Inferior parietal cortex (tissue), 1 donor: ENCODE measurements around the gene KCNJ5.

Source experiments
- DNase-seq: peaks from one replicate; pipeline ENCODE4 v3.0.0-alpha.2; 2016; ENCODE audit errors: extremely low spot score

KCNJ5 gene

DNA sequence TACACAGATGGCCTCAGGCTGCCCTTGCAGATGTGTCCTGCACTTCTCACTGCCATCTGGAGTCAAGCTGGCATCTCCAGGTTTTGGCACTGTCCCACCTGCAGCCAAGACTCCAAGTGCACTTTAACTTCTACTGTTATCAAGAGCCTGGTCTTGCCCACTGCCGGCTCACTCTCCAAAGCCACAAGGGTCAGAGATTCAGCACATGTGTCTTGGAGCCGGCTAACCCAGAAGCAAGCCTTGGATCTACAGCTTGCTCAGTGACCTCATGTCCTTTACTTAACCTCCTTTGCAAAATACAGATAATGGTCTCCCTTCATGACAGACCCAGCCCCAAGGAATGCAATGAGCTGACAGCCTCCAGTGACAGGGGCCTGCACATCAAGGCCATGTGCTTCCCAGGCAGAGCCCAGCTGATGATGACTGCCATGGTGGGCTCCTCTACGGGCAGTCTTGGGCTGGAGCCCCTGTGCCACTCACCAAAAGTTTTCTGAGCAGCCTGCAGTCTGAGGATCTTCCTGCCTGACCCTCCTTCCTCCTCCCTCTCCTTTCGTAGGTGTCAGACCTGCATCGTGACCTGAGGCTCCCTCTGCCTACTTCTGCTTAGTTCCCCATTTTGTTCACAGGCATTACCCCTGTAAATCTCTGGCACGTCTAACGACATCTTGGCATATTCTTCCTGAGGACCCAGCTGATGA, 42.5 kb downstream of the KCNJ5 start:
- DNase-seq = no peak

- DNase-seq = no peak
Measured at GRCh38 chr11:128934351-128934750, 43.2 kb downstream of the KCNJ5 start.

DNA sequence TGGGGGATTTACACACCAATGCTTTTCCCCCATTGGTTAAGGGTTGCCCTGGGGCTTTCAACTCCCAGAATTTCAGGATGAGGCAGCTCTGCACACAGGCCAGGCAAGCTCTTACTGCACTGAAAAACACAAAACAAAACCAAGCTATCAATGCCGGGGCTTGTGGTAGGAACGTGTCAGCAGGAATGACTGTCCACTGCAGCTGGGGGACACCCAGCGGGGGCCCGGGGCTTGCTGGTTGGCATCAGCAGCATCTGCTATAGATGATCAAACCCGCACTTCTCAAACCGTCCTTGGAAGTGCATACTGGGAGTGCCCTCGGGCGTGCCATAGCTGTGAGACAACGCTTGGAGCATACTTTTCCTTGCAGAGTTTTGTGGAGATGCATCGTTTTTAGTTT, 43.8 kb downstream of the KCNJ5 start:
- no peak for DNase-seq

GRCh38 chr11:128936606-128937251, 45.6 kb downstream of the KCNJ5 start:
- no peak for DNase-seq

GRCh38 chr11:128937480-128937879, 46.3 kb downstream of the KCNJ5 start:
- no peak for DNase-seq

DNA sequence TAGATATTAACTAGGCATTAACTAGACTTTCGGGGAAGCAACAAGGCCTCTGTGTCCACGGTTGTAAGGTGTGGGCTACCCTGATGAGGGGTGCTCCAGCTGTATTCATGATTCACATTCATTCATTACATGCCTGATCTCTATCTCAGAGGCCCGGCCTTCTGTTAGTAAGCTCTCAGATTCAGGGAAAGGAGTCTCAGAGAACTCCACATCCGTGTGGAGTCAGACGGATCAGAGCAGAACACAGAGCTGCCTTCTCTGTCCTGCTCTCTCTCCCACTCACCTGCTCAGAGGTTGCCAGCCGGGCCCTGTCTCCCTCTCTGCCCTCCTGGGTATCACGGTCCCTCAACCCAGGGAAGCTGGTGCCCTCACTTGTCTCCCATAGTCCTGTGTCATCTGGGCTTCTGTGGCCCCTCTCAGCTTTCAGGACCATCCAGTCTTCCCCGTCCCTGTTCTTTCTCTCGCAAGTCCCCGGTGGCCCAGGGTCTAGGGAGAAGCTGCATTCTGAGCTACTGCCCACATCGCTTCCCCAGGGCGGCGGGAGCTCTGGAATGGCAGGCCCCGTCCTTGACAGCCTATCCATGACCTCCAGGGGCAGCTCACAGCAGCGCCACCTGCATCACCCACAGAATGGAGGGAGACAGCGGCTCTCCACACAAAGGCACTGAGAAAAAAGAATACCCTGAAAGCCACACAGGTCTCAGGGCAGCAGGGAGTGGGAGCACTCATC, 47.2 kb downstream of the KCNJ5 start:
- no peak for DNase-seq

- no peak for DNase-seq
Measured at GRCh38 chr11:128939591-128939990, 48.4 kb downstream of the KCNJ5 start.

- DNase-seq = no peak
Measured at GRCh38 chr11:128940156-128940555, 49.0 kb downstream of the KCNJ5 start.

- DNase-seq = no peak
Measured at GRCh38 chr11:128940603-128941002, 49.4 kb downstream of the KCNJ5 start.

DNA sequence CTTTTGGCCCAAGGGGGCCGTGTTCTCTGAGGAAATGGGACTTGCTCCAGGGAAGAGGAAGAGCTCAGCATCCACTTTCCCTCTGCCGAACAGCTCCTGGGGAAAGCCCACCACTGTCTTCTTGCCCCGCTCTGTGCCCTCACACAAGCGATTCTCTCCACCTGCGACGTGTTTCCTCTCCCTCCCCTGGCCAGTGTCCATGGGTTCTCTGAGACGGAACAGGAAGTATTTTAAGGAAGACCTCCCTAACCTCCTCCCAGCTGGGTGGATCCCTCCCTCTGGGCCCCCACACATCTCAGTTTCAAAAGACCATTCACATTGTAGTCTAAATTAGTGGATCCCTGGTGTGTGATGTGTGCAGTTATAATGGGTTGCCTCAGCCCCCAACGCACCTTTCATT, 50.0 kb downstream of the KCNJ5 start:
- DNase-seq = no peak

DNA sequence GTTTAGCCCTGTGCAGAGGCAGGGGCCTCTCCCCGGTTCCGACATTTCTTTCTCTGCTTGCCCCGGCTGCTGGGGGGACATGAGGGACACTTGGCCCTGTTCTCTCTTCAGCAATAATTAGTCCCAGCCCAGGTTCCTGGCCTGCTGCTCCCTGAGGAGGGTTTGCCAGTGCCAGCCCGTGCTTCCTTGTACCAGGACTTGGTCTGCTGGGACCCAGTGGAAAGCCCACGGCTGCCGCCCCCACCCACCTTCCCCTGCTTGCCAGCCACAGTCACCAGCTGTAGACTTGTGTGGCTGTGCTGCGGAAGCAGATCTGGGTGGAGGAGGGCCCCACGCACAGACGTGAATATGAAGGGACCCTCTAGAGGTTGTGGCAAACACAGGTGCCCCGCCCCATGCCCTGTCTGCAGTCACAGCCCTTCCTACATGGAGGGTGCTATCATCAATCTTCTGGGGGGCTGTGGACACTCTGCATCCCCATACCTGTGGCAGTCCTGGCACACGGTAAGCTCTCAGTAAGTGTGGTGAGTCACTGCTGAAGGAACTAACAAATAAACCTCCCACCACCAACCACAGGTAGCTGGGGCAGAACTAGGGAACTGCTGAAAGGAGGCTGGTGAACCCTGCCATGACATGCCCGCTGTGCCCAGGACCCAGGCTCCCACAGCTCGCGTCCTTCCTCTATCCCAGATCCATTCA, 50.6 kb downstream of the KCNJ5 start:
- DNase-seq = no peak

DNA sequence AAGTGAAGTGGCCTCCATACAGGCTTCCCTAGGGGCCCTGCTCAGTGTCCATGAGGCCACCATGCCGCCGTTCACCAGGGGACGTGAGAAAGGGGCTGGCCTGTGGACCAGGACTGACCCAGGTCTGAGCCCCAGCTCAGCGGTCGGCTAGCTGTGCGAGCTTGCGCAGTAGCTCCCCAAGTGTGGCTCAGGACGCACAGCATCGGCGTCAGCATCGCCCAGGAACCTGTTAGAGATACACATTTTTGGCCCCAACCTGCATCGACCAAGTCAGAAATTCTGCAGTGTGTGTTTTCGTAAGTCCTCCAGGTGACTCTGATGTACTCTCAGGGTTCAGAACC, 51.1 kb downstream of the KCNJ5 start:
- DNase-seq = no peak

DNA sequence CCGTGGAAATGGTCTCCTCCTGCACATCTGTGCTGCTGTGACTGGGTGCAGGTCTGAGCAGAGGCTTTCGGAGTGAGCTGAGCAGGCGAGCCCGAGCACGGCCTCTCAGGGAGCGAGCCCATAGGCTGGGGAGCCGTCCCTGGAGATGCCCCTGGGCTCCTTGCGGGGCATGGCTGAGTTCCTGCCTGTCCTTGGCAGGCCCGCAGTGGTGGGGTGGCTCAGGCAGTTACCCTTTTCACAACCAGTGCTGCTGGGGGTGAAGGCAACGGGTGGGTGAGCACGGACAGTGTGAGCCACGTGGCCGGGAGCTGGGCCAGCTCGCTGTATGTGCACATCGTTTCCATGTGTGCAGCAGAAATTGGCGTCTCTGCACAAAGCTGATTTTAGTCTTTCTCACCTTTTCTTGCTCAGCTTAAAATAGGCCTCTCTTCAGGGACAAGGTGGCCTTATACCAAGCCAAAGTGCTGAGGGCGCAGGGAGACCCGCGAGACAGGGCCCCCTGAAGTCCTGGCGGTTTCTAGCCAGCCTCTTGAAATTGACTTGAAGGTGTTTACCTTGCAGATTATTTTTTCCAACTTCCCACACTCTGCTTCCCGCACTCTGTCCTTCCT, 51.8 kb downstream of the KCNJ5 start, which contains the start of gene TP53AIP1:
TP53AIP1 (minus strand) TSS at position 55 of the 611 bp plus-strand sequence. CDS start 5,053 bp downstream, outside the sequence.
- DNase-seq = no peak

DNA sequence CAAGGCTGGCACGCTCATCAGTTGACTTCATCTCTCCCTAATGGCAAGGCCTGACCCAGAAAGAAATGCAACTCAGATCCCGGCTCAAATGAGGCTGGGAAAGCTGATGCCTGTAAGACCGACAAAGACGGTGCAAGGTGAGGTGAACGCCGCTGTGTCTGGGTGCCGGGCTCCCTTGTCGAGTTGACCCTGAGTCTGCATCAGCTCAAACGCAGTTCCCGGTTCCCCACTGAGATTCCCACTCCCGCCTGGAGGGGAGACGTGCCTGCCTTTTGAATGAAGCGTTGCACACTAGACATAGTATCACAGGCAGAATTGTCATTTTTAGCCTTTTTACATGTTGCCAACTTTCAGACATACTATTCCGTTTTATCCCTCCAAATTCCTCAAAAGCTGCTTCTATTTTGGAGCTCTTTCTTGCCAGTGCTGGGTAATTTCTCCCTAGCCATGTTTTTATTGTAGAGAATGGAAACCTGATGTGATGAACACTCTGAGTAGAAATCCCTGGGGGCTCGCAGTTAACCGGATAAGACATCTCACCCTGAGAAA, 52.3 kb downstream of the KCNJ5 start:
- no peak for DNase-seq

DNA sequence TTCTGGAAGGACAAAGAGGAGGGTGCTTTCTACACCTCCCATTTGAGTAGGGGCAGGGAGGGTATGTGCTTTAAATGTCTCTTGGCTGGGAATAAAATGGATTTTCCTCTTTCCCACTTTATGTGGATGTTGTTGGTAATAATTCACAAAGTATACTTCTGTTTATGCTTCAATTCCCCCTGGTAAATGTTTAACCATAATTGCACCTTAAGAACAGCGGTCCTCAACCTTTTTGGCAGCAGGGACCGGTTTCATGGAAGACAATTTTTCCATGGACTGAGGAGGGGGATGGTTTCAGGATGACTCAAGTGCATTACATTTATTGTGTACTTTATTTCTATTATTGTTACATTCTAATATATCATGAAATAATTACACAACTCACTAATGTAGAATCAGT, 55.5 kb downstream of the KCNJ5 start:
- DNase-seq = no peak

DNA sequence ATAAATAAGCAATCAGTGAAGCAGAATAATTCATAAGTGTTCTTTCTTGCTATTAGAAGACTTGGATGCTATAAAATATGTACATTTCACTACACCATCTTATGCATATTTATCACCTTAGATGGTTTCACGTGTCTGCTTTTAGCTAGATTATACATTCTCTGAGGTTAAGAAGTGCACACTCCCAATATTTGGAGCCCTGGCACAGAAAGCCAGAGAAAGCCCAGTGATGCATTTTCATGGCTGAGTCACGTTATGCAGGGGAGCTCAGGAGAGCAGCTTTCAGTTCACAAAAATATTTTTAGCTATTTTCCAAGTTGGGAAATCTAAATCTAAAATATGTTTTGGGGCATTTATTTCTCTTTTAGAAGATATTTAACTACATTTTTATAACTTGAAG, 56.6 kb downstream of the KCNJ5 start:
- no peak for DNase-seq

- no peak for DNase-seq
Measured at GRCh38 chr11:128948583-128948982, 57.4 kb downstream of the KCNJ5 start.

DNA sequence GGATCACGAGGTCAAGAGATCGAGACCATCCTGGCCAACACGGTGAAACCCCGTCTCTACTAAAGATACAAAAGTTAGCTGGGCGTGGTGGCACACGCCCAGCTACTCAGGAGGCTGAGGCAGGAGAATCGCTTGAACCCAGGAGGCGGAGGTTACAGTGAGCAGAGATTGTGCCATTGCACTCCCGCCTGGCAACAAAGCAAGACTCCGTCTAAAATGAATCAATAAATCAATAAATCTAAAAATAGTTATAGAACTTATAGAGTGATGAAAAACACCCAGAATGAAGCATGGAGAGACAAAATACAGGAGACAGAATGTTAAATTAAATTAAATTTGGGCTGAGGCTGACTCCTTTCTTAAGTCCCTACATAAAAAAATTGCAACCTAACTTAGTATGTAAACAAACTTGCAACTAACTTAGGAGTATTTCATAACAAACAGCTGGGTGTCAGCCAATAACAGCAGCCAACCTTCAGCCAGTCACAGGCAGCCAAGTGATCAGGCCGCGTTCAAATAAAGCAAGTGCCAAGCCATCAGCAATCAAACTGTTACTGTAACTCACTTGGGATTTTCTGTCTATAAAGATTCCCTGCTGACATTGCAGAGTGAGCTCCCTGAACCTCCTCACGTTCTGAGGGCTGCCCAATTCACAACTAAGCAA, 58.8 kb downstream of the KCNJ5 start:
- DNase-seq = no peak

GRCh38 chr11:128953151-128953550, 62.0 kb downstream of the KCNJ5 start:
- no peak for DNase-seq

DNA sequence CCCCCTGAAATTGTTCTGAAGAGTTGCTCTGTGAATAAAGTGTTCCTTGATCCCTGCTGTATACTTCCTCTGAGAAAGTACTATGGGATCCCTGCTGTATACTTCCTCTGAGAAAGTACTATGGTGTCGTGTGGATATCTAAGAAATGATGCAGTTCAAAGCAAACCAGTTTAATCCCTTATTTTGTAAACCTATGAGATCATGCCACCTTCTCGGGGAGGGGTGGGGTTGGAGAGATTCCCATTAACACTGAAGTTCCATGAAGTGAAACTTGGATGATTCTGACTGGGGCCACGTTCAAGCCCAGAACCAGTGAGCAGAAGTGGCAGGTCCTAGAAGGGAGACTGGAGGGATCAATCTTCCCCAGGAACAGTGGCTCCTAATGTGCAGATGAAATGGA, 64.5 kb downstream of the KCNJ5 start:
- no peak for DNase-seq
